Stimulated activated CD8-positive, alpha-beta memory T cell treated with anti-CD3 and anti-CD28 coated beads, Interleukin-15, amount 100 ng/mL, for 48 hours (primary cell): ENCODE measurements around the gene ROBO3.

Experiments used
- DNase-seq, 2 donors: peaks; one replicate each; pipeline ENCODE4 v3.0.0-alpha.2; 2020; ENCODE audit warnings: low read depth in 2 of 2

Gene ROBO3

GRCh38 chr11:124876818-124877630 is 11.8 kb downstream of the ROBO3 start:
- DNase-seq: no peak

DNA sequence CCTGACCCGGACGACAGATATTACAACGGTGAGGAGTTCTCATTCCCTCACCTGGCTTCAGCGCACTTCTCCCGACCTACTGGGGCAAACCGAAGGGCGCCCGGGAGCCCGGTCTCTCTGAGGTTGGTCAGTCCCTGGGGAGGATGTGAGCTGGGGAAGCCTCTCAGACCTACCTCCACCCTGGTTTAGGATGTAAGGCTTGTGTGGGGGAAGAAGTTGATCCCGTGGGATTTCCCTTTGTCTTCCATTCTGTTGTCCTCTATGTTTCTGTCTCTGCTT is 12.3 kb downstream of the ROBO3 start:
- DNase-seq: no peak

DNA sequence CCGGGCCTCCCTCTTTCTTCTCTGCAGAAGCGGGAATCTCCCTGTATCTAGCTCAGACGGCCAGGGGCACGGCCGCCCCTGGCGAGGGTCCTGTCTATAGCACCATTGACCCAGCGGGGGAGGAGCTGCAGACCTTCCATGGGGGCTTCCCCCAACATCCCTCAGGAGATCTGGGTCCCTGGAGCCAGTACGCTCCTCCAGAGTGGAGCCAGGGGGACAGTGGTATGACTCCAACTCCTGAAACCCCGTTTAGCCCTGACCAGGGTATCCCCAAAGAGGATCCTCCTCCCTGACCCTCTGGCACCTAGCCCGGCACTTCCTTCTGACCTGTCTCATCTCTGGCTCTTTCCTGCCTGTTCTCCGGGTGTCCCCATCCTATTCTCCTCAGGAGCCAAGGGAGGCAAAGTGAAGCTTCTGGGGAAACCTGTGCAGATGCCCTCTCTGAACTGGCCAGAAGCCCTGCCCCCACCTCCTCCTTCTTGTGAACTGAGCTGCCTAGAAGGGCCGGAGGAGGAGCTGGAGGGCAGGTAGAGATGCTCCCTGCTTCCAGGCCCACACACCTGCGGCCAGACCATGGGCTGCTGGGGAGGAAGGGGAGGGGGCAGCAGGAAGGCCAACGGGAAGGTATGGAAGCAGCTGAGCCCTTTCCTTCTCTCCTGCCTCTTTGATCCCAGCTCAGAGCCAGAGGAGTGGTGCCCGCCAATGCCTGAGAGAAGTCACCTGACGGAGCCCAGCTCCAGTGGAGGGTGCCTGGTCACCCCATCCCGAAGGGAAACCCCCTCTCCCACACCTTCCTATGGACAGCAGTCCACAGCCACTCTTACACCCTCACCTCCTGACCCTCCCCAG is 12.9 kb downstream of the ROBO3 start:
- DNase-seq: no peak

GRCh38 chr11:124878759-124879492 is 13.7 kb downstream of the ROBO3 start:
- DNase-seq: no peak

DNA sequence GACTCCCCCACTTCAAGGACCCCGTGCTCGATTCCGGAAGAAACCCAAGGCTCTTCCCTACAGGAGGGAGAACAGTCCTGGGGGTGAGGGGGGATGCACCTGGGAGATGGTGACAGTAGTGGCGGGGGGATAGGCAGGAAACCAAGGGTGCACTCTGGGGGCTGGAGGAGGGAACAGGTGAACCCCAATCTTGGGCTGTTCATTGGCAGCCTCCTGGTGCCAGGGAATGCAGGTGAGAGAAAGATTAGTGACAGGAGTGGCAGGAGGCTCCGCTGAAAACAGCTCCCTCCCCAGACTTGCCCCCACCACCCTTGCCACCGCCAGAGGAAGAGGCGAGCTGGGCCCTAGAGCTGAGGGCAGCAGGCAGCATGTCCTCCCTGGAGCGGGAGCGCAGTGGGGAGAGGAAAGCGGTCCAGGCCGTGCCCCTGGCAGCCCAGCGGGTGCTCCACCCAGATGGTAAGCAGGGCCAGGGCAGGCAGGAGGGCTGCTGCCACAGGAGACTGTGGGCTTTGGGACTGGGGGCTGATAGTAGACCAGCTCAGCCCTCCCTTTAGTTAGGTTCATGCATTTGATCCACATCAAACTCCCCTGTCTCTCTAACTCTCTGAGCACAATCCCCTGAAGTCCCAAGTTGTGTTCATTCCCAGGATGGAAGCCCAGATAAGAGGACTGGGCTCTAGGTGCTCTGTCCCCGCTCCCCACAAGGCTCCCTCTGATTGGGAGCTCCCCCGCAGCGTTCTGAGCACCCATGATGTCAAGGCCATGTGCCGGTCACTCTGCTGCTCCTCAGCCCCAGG is 14.5 kb downstream of the ROBO3 start:
- DNase-seq: no peak

GRCh38 chr11:124880290-124880611 is 15.0 kb downstream of the ROBO3 start:
- DNase-seq: no peak

GRCh38 chr11:124880958-124881357 is 15.7 kb downstream of the ROBO3 start:
- no peak for DNase-seq

DNA sequence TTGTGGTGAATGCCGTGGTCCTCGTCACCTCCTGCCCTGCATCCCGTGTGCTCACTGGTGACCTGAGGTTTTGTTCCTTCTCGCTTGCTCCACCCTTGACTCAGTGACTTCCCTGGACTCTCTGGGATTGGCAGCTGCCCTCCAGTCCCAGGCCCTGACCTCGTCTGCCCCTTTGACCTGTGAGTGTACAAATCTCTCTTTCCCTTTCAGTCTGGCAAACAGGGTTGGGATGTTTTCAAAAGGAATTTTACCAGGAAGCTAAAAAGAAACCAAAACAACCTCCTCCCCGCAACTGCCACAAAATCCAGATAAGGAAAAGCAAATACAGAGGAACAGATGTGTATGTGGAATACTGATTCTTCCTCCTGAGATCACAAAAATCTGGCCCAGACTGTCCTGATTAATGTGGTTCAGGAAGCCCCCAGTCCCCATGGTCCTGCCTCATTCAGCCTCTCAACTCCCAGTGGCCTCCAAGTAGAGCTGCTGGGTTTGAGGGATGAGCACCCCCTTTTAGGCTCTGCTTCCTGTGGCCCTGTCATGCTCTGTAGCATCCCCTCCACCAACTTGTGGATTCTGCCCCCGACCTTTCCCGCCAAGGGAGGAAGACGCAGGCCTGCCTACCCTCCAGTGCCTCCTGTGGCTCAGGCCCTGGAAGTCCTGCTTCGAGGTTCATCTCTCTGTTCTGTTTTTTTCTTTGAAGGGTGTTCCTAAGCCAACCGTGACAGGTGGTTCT is 17.3 kb downstream of the ROBO3 start:
- DNase-seq: no peak

- no peak for DNase-seq
Measured at GRCh38 chr11:124884340-124884739, 19.1 kb downstream of the ROBO3 start.

- no peak for DNase-seq
Measured at GRCh38 chr11:124884869-124885479, 19.7 kb downstream of the ROBO3 start.

DNA sequence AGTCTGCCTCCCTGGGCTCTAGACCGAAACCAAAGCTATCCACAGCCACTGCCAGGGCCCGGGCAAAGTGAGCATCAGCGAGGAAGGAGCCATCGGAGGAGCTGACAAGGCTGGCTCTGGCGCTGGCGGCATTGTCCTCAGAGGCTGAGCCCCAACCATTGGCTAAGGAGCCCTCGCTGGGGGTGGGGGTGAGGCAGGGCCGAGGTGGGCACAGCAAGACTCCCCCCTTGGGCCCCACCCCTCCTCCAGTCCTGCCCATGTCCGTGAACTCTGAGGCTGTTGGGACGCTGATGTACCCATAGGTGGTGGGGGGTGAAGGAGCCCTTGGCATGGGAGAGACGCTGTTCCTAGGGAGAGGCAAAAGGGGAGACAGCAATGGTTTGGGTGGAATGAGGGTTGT is 21.2 kb downstream of the ROBO3 start:
- no peak for DNase-seq

DNA sequence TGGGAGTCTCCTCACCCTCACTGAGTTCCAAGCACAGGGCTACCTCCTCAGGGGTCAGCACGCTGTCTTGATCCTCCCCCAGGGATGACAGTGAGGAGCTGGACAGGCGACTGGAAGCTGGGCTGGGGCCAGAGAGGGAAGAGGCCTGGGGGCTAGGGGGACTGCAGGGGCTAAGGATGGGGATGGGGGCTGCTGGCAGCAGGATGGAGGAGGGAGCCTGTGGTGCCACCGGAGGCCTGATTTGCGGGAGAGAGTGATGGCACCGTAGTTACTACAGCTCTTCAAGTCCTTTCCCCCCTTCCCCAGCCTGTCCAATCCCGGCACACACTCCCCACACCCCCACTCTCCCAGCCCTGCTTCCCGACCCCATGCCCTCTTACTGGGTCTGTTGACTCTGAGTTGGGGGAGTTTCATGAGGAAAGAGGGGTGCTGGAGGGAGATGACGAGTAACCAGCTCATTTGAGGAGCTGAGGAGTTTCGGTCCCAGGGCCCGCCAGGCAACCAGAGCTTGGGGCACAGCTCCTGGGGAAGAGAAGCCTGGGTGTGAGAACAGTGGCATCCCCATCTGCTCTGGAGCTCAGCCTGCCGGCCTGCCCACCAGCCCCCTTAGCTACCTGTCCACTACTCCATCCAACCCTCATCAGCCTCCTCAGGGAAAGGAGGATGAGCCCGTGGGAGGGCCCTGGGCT is 21.9 kb downstream of the ROBO3 start:
- DNase-seq: no peak

GRCh38 chr11:124887667-124888013 is 22.4 kb downstream of the ROBO3 start:
- DNase-seq: no peak

- no peak for DNase-seq
Measured at GRCh38 chr11:124889191-124890091, 24.2 kb downstream of the ROBO3 start.

DNA sequence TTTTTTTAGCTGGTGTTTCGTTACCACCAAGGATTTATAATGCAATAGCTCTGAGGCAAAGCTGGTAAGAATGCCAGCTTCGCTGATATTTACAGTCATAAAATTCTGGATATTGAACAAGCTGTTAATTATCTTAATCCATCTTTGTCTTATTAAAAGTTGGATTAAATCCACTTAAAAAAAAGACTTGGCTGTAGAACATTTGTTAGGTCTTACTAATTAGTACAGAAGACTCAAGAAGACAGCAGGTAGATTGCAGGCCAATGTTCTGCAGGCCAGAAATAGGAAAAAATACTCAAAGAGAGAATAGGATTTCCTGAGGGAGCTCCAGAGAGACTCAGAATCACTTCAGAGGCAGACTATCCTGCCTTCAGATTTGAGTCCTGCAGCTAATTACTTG is 24.9 kb downstream of the ROBO3 start:
- DNase-seq: no peak

DNA sequence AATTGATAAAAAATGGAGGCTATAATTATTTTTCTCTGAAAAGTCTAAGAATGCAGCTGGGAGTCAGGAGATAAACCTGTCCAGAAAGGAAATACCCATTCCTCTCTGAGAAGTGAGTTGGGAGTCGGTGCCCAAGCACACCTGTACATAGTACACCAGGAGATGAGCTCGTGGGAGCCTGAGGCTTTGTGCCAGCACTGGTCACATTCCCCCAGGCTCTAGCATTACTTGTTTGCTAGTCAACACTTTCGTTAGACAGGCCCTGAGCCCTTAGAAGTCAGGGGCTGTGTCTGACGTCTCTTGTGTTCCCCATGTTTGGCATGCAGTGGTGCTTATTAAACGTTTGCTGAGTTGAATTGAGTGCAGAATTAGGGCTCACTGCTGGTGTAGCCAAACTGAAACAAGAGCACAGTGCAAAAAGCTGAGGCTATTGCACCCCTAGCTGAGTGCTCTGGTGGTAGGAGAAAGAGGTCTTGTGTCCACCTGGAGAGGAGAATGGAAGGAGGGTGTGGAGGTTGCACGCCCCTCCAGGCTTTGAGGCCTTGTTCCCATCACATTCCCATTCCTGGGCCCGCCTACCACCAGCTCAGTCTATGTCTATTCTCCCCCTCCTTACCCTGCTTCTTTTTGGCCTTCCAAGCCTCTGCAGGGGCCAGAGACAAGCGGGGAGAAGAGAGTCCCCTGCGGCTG is 25.6 kb downstream of the ROBO3 start:
- no peak for DNase-seq

DNA sequence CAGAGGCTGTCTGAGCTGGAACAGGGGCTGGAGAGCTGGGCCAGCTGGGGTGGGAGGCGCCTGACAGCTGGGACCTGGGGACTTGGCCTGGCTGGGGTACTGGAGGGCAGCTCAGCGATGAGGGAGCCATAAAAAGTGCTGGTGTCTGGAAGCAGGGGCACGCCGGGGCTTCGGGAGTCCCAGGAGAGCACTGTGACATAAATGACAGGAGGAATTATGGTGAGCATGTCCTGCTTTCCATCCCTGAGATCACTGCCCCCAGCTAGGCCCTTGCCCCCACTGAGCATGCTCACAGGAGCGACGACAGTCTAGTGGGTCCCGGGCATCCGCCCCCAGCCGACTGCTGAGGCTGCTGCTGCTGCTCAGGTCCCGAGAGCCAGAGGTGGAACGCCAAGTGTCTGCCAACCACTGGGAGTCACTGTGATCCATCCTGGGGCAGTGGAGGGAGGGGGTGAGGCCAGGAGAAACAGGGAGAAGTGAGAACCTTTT is 26.2 kb downstream of the ROBO3 start:
- no peak for DNase-seq

DNA sequence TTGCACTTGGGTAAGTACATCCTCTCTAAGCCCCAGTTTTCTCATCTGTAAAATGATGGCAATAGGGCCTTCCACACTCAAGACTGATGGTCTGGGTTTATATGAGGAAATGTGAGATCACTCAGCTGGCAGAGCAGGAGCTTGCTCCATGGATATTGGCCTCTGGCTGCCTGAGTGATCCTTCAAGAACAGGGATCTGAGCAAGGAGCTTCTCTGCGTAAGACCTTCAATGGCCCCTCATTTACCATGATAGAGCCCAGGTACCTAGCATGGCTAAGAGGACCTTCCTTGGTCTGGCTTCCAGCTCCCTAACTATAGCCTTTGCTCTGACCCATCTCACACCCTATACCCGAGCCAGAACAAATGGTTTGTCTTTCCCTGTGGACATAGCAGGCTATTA is 26.9 kb downstream of the ROBO3 start:
- DNase-seq: no peak
